Muscle of arm (tissue), 12 donors: ENCODE data around the gene FILIP1. TPM values are rescaled to one million over a fixed set of nuclear protein-coding genes. Genes with fewer than 3 reads are reported as not detected.
A peak's percentile ranks its signal among the peaks of the same experiment; 100 is the strongest.

ENCODE experiments used
- DNase-seq: peaks from one replicate; pipeline ENCODE4 v3.0.0-alpha.2; 2013
- polyA plus RNA-seq, 12 donors: library from polyadenylated mRNA; unstranded; fragments of 120-200 nt; gene quantifications; one replicate each; pipeline ENCODE4 v1.2.1, GENCODE V29; 2013; ENCODE audit not compliant: insufficient read length in 12 of 12

FILIP1 gene
- polyA plus RNA-seq, 12 donors = 17.8 to 282 (median 54.3) TPM

DNA sequence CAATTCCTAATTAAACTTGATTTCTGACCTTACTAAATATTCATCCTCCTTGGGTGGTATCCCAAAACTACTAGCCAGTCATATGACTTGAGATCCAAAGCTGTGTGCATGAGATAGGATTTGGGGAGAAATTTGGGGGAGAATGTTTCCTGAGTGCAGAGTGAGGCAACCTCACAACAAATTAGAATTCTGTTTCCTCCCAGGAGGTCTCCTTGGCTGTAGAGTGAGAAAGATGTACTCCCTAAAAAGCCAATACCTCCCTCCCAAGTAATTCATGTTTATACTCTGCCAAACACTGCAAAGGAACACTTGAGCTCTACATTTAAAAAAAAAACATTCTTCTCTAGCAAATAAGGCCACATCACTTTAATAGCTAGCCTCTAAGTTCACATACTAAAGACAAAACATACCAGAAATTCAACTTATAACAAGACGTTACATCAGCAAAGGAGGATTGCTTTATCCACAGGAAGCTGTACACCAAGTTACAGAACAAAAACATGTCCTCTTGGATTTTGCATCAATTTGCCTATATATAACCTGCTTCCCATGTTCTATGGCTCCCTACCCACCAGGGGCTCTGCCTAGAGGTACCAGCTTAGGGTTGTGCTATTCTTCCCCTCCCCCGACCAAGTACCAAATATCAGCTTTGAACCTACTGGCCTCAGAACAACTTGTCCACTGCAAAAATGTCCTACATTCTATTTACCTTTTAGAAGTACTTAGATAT, 193.6 kb downstream of the FILIP1 start:
- peak; percentile 82 for DNase-seq

DNA sequence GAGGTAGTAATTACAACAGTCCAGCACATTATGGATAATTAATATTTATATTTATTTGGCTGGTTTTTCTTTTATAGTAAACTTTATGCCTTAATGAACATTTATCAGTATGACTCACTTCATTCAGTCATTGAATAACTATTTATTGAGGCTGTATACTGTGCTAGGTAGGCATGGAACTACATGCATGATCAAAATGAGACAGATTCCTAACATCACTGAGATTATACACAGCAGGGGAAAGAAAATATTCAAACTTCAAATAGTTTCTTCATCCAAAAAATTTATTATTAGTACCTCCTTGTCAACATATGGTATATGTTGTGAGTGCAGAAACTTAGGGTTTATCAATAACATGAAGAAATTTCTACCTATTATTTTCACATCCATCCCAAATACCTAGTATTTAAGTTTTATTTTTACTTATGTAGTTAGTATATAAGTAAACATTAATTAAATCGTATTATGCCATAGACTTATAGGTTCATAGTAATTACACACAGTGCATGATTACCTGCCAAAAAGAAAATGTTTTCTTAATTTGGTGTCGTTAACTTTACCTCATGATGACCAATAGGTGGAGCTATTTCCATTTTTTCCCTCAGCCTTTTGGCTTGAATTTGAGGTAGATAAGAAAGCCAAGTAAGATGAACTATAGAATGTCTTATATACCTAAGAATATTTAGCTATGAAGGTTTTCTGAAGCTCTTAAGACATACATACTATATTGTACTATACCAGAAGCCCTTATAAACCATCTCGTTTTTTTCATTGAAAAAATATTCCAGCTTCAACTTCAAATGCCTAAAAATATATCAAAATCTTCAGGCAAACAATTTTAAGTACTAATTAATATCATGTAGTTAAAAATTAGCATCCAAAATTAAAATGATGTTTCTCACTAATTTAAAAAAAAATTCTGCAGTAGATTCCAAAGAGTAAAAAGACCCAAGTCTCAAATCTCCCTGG, 196.5 kb downstream of the FILIP1 start:
- peak; percentile 75 for DNase-seq

DNA sequence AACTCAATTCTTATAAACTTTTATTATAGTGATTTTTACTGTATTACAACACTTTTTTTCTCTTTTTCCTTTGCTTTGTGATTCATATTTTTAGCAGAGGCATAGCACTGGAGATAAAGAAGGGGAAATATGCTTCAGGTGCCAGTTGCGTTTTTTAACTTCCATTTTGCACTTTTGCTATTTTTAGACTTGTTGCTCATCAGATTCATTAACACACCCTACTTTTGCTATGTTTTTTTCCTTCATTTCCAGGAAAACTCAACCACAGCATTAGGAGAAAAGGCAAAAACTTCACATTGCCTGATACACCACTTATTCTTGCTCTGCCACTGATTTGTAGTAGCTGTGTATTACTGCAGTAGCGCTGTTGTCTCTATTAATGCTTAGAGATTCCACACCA, 201.0 kb downstream of the FILIP1 start:
- no peak for DNase-seq

DNA sequence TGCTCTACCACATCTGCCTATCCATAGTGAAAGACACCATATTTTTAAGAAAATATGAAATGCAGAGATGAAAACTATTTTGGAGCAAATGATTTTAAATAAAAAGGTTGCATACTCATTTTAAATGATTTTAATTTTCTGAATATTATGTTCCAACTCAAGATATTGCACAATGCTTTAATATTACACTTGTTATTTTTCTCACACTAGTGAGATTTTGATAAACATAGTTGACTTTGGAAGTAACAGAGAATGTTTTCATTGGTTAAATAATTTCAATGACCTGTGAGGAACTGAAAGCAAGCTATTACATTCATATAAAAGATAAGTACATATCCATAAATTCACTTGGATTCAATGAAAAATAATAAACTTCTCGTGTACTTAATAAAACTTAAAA, 201.9 kb downstream of the FILIP1 start:
- no peak for DNase-seq

DNA sequence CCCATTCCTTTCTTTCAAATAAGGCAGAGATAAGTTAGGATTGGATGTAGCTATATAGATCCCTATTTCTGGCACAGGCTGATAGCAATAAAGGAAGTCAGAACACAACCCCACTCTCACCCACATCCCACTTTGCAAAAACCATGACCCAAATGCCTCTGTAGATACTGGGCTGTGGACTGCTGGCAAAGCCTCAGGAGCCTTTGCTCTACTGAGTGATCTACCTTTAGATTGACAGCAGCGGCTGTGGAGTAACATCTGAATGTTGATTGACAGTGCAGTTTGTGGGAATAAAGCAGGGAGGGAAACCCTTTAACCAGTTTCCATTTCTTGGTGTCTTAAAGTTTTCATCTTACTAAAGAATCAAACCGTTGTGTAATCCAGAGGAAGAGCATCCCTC, 202.3 kb downstream of the FILIP1 start:
- no peak for DNase-seq

DNA sequence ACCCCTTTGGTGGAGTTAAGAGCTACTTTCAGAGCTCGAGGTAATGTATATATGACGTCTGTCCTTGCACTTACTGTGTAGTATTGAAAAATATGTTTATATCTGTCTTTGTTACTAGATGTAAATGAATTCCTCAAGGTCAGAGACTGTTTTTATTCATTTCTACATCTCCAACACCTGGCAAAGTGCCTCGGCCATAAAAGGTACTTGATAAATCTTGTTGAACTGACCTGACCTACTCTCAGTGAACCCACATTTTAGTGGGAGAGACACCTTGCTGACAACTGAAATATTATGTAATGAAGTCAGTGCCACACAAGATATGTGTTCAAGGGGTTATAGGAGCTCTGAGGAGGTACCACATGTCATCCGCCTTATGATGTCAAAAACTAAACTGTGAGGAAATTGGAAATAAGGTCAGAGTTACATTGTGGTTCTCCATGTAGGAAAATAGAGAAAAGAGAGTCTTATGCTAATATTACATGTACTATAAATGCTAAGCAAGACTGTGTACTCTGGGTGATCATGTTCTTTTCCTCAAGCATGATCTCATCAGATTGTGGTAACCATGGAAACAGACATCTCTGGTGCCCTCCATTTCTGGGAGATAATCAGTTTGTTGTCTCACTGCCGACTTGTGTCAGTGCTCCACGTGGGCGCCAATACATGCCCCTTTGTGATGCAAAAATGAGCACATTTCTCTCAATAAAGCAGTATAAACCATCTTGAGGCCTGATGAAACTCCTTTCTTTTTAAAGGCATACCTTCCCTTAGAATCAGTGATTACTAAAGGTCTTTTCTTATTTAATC, 203.3 kb downstream of the FILIP1 start:
- no peak for DNase-seq

DNA sequence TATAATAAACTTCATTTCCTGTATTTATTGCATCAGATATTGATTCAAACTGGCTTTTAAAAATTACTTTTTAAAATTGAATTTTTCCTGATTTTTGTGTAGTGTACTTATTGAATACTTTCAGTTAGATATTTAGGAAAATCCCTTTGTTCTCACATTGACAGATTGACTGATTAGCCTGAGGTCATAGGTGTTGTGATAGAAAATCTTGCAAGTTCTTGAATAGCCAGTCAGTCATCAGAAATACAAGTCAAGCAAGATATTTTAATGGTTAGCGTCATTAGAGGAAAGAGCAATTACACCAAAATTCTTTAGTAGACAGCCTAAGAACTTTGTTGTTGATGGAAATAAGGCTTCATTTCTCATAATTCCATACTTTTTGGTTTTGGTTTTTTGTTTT, 205.6 kb downstream of the FILIP1 start:
- no peak for DNase-seq

DNA sequence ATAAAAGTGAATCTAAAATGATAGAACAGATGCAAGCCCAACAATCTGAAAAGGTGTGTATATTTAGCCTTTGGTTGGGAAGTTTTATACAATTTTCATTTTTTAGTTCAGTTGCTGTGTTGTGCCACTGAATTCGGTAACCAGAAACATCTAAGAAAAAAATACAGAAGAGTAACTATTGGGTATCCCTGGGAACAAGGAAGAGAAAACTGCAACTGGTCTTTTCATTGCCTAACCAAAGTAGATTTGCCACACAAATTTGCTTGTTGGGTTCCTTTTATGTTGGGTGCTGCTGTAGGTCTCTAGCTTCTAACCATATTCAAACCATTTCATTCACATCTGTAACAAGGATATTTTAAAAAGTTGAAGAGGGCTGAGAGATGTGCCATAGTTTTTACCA, 206.2 kb downstream of the FILIP1 start:
- no peak for DNase-seq

DNA sequence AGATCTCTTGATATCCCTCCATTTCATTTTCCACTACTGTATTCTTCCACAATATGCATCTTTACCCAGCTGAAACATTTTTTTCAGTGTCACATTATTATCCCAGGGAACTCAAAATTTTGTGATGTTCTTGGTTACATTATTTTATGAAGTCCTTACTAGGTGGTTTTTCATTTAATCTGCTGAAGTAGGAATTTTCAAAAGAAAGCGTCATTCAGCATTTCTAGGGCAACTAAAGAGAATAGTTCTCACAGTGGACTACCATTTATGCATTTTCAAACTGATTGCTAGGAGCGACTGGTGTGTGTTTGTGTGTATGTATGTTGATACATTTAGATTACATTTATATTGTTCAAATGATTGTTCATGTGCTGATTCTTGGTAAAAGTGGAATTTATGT, 206.6 kb downstream of the FILIP1 start:
- no peak for DNase-seq

DNA sequence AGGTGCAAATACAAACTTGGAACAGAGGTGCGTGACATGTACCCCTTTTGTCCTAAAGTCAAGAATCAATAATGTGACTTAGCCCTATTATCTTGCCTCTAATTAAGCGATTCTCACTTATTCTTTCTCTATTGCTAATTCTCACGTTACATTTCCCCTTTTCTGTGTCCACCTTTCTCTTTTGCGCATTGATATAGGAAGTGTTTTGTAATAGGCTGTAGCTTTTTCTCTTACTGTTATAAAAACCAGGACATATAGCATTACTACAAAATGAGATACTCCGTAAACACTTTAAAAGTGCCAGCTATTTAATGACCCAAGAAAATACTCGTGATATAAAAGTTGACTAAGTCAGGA, 208.3 kb downstream of the FILIP1 start:
- DNase-seq = peak; percentile 28

DNA sequence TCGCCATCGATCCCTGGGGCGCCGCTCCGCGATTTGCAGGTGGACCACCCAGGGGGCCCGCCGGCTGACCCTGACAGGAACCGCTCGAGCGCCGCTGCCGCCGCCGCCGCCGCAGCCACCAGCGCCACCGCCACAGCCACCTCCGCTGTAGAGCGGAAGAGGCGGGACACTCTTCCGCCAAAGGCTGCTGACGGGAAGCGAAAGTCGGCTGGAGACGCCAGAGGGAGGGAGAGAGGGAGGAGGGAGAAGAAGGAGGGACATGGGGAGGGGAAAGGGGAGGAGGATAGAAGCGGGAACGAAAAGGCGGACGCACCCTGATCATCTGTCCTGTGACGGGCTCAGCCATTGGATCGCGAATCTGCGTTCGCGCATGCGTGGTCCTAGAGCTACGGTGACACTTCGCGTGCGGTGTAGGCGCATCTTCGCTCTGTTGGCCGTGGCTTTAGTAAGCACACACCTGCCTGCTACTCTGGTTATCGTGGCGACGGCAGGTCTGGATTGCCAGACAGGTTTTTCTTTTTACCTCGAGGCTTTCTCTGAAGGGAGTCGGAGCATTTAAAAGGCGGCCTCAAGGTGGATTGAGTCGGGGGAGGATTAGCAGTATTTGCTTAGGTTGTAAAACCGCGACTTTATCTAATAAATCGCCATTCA, 208.8 kb downstream of the FILIP1 start, which contains the start of gene TMEM30A:
TSS of gene TMEM30A (minus strand) at position 161 of the 651 bp plus-strand sequence. CDS start at position 7, 154 bp downstream.
- peak; percentile 99 for DNase-seq

DNA sequence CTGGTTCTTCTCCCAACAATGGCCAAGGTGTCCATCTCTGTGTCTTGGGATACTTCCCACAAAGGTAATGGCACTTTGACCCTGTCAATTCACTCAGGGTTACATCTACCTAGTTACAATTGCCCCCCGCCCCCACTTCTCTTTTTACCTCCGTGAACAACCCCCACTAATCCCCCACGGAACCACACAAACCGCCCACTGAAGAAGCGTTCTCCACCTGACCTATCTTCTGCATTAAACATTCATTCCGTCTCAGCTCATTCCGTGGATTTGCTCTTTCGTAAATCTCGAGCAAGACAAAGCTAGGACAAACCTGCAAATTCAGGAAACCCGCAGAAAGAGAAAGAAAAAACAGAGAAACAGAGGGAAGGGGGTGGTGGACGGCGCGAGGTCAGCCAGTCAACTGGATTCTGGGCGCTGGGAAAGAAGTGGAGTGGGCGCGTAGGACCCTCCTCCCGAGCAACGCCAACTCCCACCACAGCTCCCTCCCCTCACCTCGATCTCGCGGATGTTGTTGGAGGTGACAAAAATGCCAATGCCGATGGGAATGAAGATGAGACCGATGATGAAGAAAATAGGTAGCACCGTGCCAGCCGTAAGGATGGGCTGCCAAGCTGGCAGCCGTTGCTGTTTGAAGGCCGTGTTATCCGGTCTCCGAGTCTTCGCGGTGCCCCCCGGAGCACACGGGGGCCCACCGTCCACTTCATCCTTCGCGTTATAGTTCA, 209.5 kb downstream of the FILIP1 start:
- DNase-seq = peak; percentile 70

DNA sequence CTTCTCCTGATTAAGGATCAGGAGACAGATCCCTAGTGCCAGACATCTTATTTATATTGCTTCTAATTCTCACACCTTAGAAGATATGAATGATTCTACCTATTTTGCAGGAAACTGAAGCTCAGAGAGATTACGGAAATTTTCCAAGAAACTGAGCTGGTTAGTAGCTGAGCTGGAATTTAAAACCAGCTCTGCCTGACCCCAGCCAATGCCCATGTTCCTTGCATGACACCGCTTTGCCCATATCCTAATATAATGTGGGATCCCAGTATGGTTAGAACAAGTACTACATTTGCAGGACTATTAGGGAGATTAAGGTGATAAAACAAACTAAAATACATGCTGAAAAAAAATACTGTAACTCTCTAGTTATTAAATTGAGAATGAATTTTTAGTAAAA, 210.9 kb downstream of the FILIP1 start:
- DNase-seq = no peak

DNA sequence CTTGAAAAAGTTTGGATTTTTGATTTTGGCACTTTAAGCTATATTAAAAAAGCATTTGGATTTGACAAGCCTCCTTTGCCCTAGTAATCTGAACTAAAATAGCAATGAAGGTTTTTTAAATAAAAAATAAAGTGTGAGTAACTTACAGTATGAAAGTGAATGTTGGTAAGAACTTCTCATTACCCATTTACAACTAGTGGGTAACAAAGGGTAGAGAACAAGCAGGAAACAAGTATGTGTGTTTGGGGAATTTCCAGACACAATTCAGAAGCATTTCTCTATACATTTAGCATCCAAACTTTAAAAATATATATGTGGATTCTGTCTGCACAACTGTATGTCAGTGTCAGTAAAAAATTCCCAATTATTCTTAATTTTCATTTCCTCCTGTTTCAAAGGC, 211.9 kb downstream of the FILIP1 start:
- DNase-seq = no peak

DNA sequence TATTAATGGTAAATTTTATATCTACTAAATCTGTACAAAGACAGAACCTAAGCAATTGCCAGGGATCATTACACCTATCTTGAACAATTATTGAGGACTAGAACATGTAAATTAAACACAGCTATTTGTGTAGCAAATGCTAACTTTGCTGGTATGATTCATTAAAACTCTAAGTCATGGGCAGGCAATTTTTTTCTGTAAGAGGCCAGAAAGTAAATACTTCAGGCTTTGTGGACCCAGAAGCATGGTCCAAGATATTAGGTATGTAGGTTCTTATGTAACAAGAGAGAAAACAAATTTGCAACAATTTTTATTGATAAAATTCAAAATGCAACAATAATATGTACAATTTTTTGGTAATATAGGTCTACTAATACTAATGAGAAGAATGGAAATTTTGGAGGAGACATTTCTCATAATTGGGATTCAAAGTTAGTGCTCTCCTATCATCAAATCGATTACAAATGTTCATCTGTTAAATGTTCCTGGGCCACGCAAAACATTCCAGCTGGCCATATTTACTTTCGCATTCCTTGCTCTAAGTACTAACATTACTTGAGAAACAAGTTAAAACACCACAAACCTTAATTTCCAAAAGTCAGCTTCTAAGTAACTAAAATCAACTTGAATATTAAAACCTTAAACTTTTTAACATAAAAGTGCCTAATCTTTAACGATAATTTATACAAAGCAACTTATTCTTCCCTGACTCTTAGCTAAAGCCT, 213.3 kb downstream of the FILIP1 start:
- DNase-seq = no peak

DNA sequence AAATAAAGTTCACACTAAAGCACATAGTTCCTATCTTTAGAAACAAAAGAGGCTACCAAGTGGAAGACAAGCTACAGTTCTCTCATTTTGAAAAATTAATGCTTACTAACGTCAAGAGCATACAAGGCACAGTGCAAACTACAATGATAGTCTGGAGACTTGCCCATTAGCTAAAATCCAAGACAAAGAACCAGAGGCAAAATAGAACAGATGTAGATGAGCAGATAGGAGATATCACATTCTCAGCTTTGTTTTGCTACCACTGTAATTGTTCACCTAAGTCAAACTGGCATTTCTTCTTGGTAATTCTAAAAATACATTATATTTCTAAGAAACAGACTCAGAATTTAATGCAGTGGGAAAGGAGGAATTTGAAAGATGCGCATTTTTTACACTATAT, 214.2 kb downstream of the FILIP1 start:
- no peak for DNase-seq

DNA sequence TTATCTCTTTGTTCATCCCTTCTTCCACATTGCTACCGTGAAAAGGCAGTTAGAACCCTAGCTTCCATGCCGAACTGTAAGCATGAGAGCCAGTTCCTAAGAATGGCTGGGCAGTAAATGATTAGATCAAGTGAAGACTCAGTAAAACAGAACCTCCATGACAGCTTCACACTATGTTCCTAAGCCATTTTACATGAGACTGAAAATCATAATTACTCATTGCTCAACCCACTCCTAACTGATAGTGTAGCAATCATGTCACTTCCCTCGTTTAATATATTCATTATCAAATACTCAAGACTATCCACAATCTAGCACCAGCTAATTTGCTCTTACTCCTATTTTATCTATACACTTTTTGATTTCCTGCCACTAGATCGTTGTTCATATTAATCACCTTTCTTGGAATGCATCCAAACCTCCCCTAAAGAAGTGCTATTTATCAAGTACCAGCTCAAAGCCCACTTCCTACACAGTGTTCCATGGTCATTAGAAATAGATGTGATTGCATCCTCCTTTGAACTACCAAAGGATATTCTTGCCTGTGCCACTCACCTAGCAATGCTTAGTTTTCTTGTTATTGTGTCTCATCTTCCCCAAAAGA, 215.0 kb downstream of the FILIP1 start:
- DNase-seq = no peak

DNA sequence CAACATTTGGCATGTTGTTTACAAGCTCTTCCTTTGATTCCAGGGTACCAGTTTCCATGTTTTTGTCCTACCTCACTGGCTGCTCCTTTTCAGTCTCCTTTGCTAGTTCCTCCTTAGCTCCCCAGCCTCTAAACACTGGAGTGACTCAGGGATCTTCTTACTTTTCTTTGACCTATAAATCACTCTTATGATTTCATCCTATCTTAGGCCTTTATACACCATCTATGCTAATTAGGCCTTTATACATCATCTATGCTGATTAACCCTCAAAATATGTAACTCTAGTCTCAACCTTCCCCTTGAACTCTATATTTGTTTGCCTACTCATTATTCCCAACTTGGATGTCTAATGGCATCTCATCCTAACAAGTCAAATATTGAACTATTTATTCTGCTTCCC, 218.5 kb downstream of the FILIP1 start:
- no peak for DNase-seq

DNA sequence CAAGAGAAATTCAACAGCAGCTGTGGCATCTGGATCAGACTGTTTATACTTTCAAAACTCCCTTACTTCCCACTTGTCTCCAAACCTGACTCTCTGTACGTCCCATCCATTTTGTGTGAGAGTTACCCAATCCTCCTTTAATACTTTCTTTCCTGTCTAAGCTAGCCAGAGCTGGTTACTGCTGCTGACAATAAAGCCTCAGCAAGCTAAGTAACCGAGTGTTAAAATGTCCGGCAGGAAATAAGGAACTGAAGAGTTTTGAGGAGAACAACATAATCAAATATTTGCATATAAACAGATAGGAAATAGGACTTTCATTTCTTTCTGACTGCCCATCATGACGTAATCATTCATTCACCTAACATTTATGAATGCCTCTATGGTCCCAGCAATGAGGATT, 220.6 kb downstream of the FILIP1 start:
- DNase-seq = no peak
